ENCODE data around the gene PES1.
"Not testable (repeated sequence)": the region's sequence is repeated elsewhere in the genome, so short reads cannot be mapped to it uniquely, and the experiment has no call there.

PES1 gene

DNA sequence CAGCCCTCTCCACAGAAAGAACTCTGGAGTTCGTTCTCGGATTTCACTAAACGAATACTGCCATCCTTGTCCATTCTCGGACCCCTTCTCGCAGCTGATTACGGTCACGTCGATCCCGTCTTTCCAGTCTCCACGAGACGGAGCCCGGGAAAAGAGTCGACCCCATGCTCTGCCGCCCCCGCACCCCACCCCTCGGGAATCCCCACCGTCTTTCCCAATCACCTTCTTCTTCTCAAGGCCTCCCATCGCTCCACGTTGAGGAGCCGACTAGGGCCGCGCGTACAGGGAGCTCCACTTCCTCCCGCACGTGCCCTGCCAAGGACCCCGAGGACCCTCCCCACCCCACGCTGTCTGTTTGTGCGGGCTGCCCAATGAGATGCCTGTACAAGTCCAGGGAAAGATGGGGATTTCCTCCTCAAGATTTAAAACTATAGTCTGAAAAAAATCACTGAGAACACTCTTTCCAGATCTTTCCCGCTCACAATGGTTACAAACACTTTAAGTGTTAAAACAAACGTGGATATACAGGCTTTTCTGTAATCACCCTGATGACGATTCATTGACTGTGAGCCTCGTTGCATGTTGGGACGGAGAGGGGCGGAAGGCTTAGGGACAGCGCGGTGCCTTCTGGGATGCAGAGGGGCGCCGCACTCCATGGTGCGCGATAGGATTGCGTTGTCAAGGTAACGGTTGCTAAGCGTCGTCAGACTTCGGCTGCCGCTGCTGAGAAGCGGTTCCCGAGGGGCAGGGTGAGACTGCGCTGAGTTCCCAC, at the start of gene PES1:
PES1 (minus strand) TSS at position 323 of the 772 bp plus-strand sequence; CDS start at position 246, 77 bp downstream.
- H3K9me3 Mint-ChIP-seq, result no peaks in the 10 kb centered on the region
- H3K4me1 Mint-ChIP-seq, result no peaks in the 10 kb centered on the region
- ATAC-seq (ENCODE audit: low read depth) (peak; percentile 97), DNase-seq (ENCODE audit: low spot score in 2 of 2) (peak; percentile 92 to 96)
- no peaks in the 10 kb centered on the region for H3K27me3 Mint-ChIP-seq
- no peak within 1 kb of the TSS for H3K27ac Mint-ChIP-seq
- no peak within 1 kb of the TSS for H3K4me3 Mint-ChIP-seq
- H3K36me3 Mint-ChIP-seq, result peaks cover 16% of the 10 kb centered on the region

DNA sequence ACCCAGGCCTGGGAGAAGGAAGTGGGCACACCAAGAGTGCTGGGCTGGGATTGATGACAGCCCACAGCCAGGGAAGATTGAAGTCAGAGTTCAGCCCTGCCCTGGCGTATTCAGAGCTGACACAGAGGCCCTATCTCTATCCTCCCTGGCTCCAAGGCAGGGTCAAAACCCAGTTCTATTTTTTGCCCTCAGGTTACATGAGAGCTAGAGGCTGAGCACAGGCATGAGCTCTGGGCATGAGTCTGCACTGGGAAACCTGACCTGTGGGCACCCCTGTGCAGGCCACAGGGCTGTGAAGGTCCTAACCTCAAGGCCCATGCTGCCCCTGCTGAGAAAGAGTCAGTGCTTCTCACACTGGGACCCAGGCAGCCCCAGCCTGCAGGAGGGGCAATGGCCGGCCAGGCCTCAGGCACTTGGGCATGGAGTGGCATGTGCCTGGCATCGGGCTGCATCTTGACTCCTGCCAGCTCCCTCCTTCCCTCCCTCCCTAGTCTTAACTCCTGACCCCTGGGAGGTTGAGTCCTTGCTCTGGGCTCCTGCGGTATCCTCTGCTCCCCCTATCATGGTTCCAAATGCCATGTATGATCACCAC, 49.2 kb upstream of the PES1 start:
- Mint-ChIP-seq H3K4me1 (peaks cover 10% of the 10 kb centered on the region), H3K9me3 (peaks cover 3% of the 10 kb centered on the region), H3K27me3 (no peaks in the 10 kb centered on the region), H3K36me3 (peaks cover 1% of the 10 kb centered on the region), H3K4me3 (no peak overlapping the region), H3K27ac (no peak overlapping the region)
- no peak for DNase-seq (ENCODE audit: low spot score in 2 of 2)
- ATAC-seq (ENCODE audit: low read depth), result no peak

- H3K4me1 Mint-ChIP-seq, result peaks cover 11% of the 10 kb centered on the region
- no peak for ATAC-seq (ENCODE audit: low read depth)
- H3K27ac Mint-ChIP-seq, result no peak overlapping the region
- peaks cover 3% of the 10 kb centered on the region for H3K9me3 Mint-ChIP-seq
- H3K36me3 Mint-ChIP-seq, result peaks cover 1% of the 10 kb centered on the region
- no peaks in the 10 kb centered on the region for H3K27me3 Mint-ChIP-seq
- no peak overlapping the region for H3K4me3 Mint-ChIP-seq
- no peak for DNase-seq (ENCODE audit: low spot score in 2 of 2)
These were observed 48.7 kb upstream of the PES1 start for GRCh38 chr22:30640361-30640760.

DNA sequence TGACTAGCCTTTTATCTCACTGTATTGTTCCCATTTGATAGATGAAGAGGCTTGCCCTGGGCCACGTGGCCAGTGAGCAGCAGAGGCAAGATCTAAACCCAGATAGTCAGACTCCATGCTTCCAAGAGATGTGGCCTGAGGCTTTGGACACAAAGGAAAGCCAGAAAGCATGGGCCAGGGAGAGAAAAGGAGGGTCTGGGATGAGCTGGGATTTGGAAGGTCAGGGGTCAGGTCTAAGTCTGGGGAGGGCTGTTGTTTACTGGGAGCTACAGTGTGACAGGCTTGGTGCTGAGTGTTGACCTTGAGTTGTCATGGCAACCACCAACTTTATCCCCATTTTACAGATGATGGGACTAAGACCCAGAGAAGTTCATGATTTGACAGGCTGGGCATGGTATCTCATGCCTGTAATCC, 46.0 kb upstream of the PES1 start:
- H3K9me3 Mint-ChIP-seq, result peaks cover 3% of the 10 kb centered on the region
- no peak overlapping the region for H3K27ac Mint-ChIP-seq
- H3K4me1 Mint-ChIP-seq, result peaks cover 8% of the 10 kb centered on the region
- DNase-seq (ENCODE audit: low spot score in 2 of 2) (no peak), ATAC-seq (ENCODE audit: low read depth) (no peak)
- peaks cover 1% of the 10 kb centered on the region for H3K36me3 Mint-ChIP-seq
- H3K4me3 Mint-ChIP-seq, result no peak overlapping the region
- H3K27me3 Mint-ChIP-seq, result no peaks in the 10 kb centered on the region

GRCh38 chr22:30636226-30637077, 44.7 kb upstream of the PES1 start:
- Mint-ChIP-seq H3K4me3 (peak overlapping the region; percentile 92), H3K27me3 (no peaks in the 10 kb centered on the region), H3K4me1 (peaks cover 8% of the 10 kb centered on the region), H3K36me3 (peaks cover 1% of the 10 kb centered on the region), H3K27ac (no peak overlapping the region), H3K9me3 (peaks cover 3% of the 10 kb centered on the region)
- ATAC-seq (ENCODE audit: low read depth) (no peak), DNase-seq (ENCODE audit: low spot score in 2 of 2) (peak in 1 of 2 donors; percentile 28)

DNA sequence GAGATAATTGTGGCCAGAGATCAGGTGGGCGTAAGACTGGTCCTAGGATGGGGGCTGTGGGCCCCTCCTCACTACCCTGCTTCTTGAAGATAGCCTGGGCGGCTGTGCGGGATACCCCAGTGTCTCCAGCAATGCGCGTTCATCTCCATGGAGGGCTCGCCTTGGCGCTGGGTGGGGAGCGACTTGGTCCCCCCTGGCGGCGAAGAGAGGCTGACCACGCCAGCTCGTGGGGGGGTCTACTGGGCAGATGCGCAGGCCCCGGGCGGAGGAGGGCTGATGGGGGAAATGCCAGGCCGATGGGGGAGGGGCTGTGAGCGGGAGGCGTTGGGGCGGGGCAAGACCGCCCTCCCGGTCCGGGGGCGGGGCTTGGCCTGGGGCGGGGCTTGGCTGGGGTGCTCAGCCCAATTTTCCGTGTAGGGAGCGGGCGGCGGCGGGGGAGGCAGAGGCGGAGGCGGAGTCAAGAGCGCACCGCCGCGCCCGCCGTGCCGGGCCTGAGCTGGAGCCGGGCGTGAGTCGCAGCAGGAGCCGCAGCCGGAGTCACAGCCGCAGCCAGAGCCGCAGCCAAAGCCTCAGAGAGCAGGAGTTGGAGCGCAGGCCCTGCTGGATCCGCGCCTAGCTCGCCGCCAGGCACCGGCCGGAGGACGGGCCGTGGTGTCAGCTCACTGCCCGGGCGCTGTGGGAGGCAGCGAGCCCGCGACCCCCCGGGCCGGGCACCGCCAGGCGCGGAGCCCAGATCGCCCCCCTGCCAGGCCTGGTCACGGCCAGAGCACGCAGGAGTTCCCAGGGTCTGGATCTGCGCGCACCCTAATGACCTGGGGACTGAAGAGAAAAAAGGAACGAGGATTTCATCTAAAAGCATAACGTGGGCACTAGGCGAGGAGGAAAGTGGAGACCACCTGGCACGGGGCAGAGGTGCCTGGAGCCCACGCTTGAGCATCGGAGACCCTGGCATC, 43.8 kb upstream of the PES1 start, which contains the start of gene SLC35E4:
SLC35E4 (plus strand) TSS at position 509 of the 953 bp plus-strand sequence. CDS start 670 bp downstream, outside the sequence.
- Mint-ChIP-seq H3K27me3 (no peaks in the 10 kb centered on the region), H3K4me1 (peaks cover 8% of the 10 kb centered on the region), H3K36me3 (peaks cover 1% of the 10 kb centered on the region), H3K4me3 (peak within 1 kb of the TSS; percentile 92), H3K9me3 (peaks cover 3% of the 10 kb centered on the region), H3K27ac (peak within 1 kb of the TSS; percentile 93)
- DNase-seq (ENCODE audit: low spot score in 2 of 2), result peak; percentile 95 to 96
- peak; percentile 77 for ATAC-seq (ENCODE audit: low read depth)

GRCh38 chr22:30634471-30635233, 42.9 kb upstream of the PES1 start:
- Mint-ChIP-seq H3K9me3 (peaks cover 3% of the 10 kb centered on the region), H3K36me3 (peaks cover 1% of the 10 kb centered on the region), H3K27me3 (no peaks in the 10 kb centered on the region), H3K4me3 (peak overlapping the region; percentile 92), H3K27ac (peak overlapping the region; percentile 93), H3K4me1 (peaks cover 8% of the 10 kb centered on the region)
- peak; percentile 88 to 92 for DNase-seq (ENCODE audit: low spot score in 2 of 2)
- peak; percentile 64 for ATAC-seq (ENCODE audit: low read depth)

DNA sequence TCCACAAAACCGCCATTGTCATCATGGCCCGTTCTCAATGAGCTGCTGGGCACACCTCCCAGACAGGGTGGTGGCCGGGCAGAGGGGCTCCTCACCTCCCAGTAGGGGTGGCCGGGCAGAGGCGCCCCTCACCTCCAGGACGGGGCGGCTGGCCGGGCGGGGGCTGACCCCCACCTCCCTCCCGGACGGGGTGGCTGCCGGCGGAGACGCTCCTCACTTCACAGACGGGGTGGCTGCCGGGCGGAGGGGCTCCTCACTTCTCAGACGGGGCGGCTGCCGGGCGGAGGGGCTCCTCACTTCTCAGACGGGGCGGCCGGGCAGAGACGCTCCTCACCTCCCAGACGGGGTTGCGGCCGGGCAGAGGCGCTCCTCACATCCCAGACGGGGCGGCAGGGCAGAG, 39.8 kb upstream of the PES1 start:
- not testable (repeated sequence) for H3K27ac Mint-ChIP-seq; H3K4me1 Mint-ChIP-seq; H3K36me3 Mint-ChIP-seq; H3K27me3 Mint-ChIP-seq; H3K4me3 Mint-ChIP-seq; ATAC-seq (ENCODE audit: low read depth); H3K9me3 Mint-ChIP-seq; DNase-seq (ENCODE audit: low spot score in 2 of 2)

- Mint-ChIP-seq H3K36me3 (no peaks in the 10 kb centered on the region), H3K9me3 (no peaks in the 10 kb centered on the region), H3K27me3 (peaks cover 2% of the 10 kb centered on the region), H3K27ac (no peak overlapping the region), H3K4me1 (no peaks in the 10 kb centered on the region), H3K4me3 (no peak overlapping the region)
- DNase-seq (ENCODE audit: low spot score in 2 of 2) (no peak), ATAC-seq (ENCODE audit: low read depth) (no peak)
These were observed 36.8 kb upstream of the PES1 start for GRCh38 chr22:30628491-30628890.

- H3K4me3 Mint-ChIP-seq, result no peak overlapping the region
These were observed 35.8 kb upstream of the PES1 start for GRCh38 chr22:30627471-30627870.

GRCh38 chr22:30626413-30626812, 34.7 kb upstream of the PES1 start:
- no peaks in the 10 kb centered on the region for H3K9me3 Mint-ChIP-seq
- ATAC-seq (ENCODE audit: low read depth) (no peak), DNase-seq (ENCODE audit: low spot score in 2 of 2) (no peak)
- H3K4me1 Mint-ChIP-seq, result no peaks in the 10 kb centered on the region
- H3K27me3 Mint-ChIP-seq, result peaks cover 4% of the 10 kb centered on the region
- H3K27ac Mint-ChIP-seq, result no peak overlapping the region
- H3K36me3 Mint-ChIP-seq, result no peaks in the 10 kb centered on the region
- no peak overlapping the region for H3K4me3 Mint-ChIP-seq

More at GRCh38 chr22:30627471-30627870, 35.8 kb upstream of the PES1 start:
- Mint-ChIP-seq H3K27ac (no peak overlapping the region), H3K9me3 (no peaks in the 10 kb centered on the region), H3K4me1 (no peaks in the 10 kb centered on the region), H3K27me3 (peaks cover 2% of the 10 kb centered on the region), H3K36me3 (no peaks in the 10 kb centered on the region)
- no peak for ATAC-seq (ENCODE audit: low read depth)
- no peak for DNase-seq (ENCODE audit: low spot score in 2 of 2)

- H3K27me3 Mint-ChIP-seq; H3K27ac Mint-ChIP-seq; DNase-seq (ENCODE audit: low spot score in 2 of 2); H3K36me3 Mint-ChIP-seq; H3K9me3 Mint-ChIP-seq; H3K4me3 Mint-ChIP-seq; ATAC-seq (ENCODE audit: low read depth); H3K4me1 Mint-ChIP-seq: not testable (repeated sequence)
These were observed 28.2 kb upstream of the PES1 start for GRCh38 chr22:30619909-30620308.

Measured in memory B cell (primary cell).